ENCODE results near the gene WNT3.

The WNT3 gene

GRCh38 chr17:46763416-46763815 lies 55.1 kb downstream of the WNT3 start:
- Histone ChIP-seq H3K4me1 (ENCODE audit: control insufficient read depth, insufficient read depth, low read length) (no peaks in the 10 kb centered on the region), H3K9me3 (ENCODE audit: control insufficient read depth, insufficient read depth, low read depth, low read length) (no peaks in the 10 kb centered on the region), H3K27ac (ENCODE audit: extremely low read depth, low read depth, low read length) (no peak overlapping the region), H3K4me3 (ENCODE audit: low read depth, low read length) (no peak overlapping the region), H3K36me3 (ENCODE audit: control insufficient read depth in 2 of 2, insufficient read depth in 1 of 2, low read length in 2 of 2) (peaks cover 7 to 48% of the 10 kb centered on the region in 2 experiments)
- no peak for TF ChIP-seq IKZF3 (tag by site-specific recombination; IDR thresholded peaks at IDR 0.05)
- TF ChIP-seq ZNF18 (tag by site-specific recombination; IDR thresholded peaks at IDR 0.05) = no peak
- no peak for TF ChIP-seq ZNF404 (tag by site-specific recombination; IDR thresholded peaks at IDR 0.05)
- TF ChIP-seq ZNF335 (tag by site-specific recombination; conservative IDR thresholded peaks at IDR 0.05) = no peak
- no peak for TF ChIP-seq TSHZ1 (tag by site-specific recombination; IDR thresholded peaks at IDR 0.05; ENCODE audit: borderline replicate concordance)
- TF ChIP-seq TRIM28 (IDR thresholded peaks at IDR 0.05; ENCODE audit: borderline replicate concordance, low read length) = no peak
- TF ChIP-seq ZBTB17 (tag by site-specific recombination; IDR thresholded peaks at IDR 0.05) = no peak
- no peak for TF ChIP-seq PBX3 (CRISPR knock-in tag; IDR thresholded peaks at IDR 0.05)
- no peak for TF ChIP-seq YY2 (tag by site-specific recombination; IDR thresholded peaks at IDR 0.05)
- no peak for TF ChIP-seq ZNF280C (tag by site-specific recombination; IDR thresholded peaks at IDR 0.05)
- no peak for TF ChIP-seq ZNF155 (tag by site-specific recombination; IDR thresholded peaks at IDR 0.05)
- no peak for TF ChIP-seq BCL6B (tag by site-specific recombination; IDR thresholded peaks at IDR 0.05)
- no peak for TF ChIP-seq ZNF596 (tag by site-specific recombination; IDR thresholded peaks at IDR 0.05)
- TF ChIP-seq ZNF544 (tag by site-specific recombination; IDR thresholded peaks at IDR 0.05) = no peak
- no peak for TF ChIP-seq ZNF530 (tag by site-specific recombination; IDR thresholded peaks at IDR 0.05; ENCODE audit: low read depth)
- POLR2A ChIA-PET = no interaction called here
- CTCF ChIA-PET = interaction anchor here (0.9 kb wide), 1 partner anchor 71 kb away, joined by 3 read pairs; no protein-coding TSS in a partner anchor

GRCh38 chr17:46759141-46759540 lies 59.4 kb downstream of the WNT3 start:
- peaks cover 7 to 52% of the 10 kb centered on the region in 2 experiments for H3K36me3 ChIP-seq (ENCODE audit: control insufficient read depth in 2 of 2, insufficient read depth in 1 of 2, low read length in 2 of 2)
- no peak overlapping the region for H3K27ac ChIP-seq (ENCODE audit: extremely low read depth, low read depth, low read length)
- CTCF ChIA-PET = no interaction called here
- TF ChIP-seq TRIM28 (IDR thresholded peaks at IDR 0.05; ENCODE audit: borderline replicate concordance, low read length) (no peak), HIC1 (tag by site-specific recombination; IDR thresholded peaks at IDR 0.05) (no peak), ZBTB6 (tag by site-specific recombination; IDR thresholded peaks at IDR 0.05) (no peak), PRDM6 (tag by site-specific recombination; IDR thresholded peaks at IDR 0.05) (no peak), YY2 (tag by site-specific recombination; IDR thresholded peaks at IDR 0.05) (no peak)

More at GRCh38 chr17:46759141-46759540, 59.4 kb downstream of the WNT3 start:
- no peaks in the 10 kb centered on the region for H3K9me3 ChIP-seq (ENCODE audit: control insufficient read depth, insufficient read depth, low read depth, low read length)
- H3K4me1 ChIP-seq (ENCODE audit: control insufficient read depth, insufficient read depth, low read length) = no peaks in the 10 kb centered on the region
- H3K4me3 ChIP-seq (ENCODE audit: low read depth, low read length) = no peak overlapping the region
- POLR2A ChIA-PET = no interaction called here
